Spleen (tissue), 11 donors: Measurements from ENCODE around the gene CYP26A1. TPM values are rescaled to one million over a fixed set of nuclear protein-coding genes. Genes with fewer than 3 reads are reported as not detected.

Experiments used
- DNase-seq: peaks from one replicate; pipeline ENCODE4 v3.0.0-alpha.2; 2020
- H3K27ac ChIP-seq, 8 donors: fragments of 200-600 bp; sonication (generic) in 7 of 8; 1 replicate in 4 of 8; 2 replicates in 4 of 8; pipeline versions ENCODE4 v1.5.0 to v1.8.0; 2016 to 2021; ENCODE audit warnings: inconsistent platforms in 4 of 8, mild to moderate bottlenecking in 4 of 8, moderate library complexity in 1 of 8
- H3K27me3 ChIP-seq, 7 donors: fragments of 200-600 bp; sonication (generic) in 6 of 7; replicated peaks in 1 of 7; 1 replicate in 4 of 7; 2 replicates in 3 of 7; pipeline versions ENCODE4 v1.5.0 to v1.8.0; 2016 to 2021; ENCODE audit warnings: inconsistent platforms in 3 of 7, mild to moderate bottlenecking in 1 of 7
- H3K36me3 ChIP-seq, 6 donors: fragments of 200-600 bp; sonication (generic) in 5 of 6; 1 replicate in 4 of 6; 2 replicates in 2 of 6; pipeline versions ENCODE4 v1.5.0 to v1.8.0; 2016 to 2021; ENCODE audit warnings: inconsistent platforms in 2 of 6
- H3K4me1 ChIP-seq, 6 donors: fragments of 200-600 bp; sonication (generic) in 5 of 6; 1 replicate in 3 of 6; 2 replicates in 3 of 6; pipeline versions ENCODE4 v1.5.0 to v1.8.0; 2016 to 2021; ENCODE audit warnings: inconsistent platforms in 3 of 6
- H3K4me3 ChIP-seq, 8 donors: fragments of 200-600 bp; sonication (generic) in 7 of 8; 1 replicate in 4 of 8; 2 replicates in 4 of 8; pipeline versions ENCODE4 v1.5.0 to v1.8.0; 2016 to 2021; ENCODE audit warnings: inconsistent platforms in 4 of 8, mild to moderate bottlenecking in 4 of 8, moderate library complexity in 2 of 8
- H3K9me3 ChIP-seq, 8 donors: fragments of 200-600 bp; sonication (generic) in 7 of 8; 1 replicate in 4 of 8; 2 replicates in 4 of 8; pipeline versions ENCODE4 v1.5.0 to v1.8.0; 2016 to 2021; ENCODE audit warnings: inconsistent platforms in 4 of 8
- POLR2A ChIP-seq, 3 donors: fragments of 450-650 bp; IDR thresholded peaks; one replicate each; pipeline ENCODE4 v1.5.1; 2017; ENCODE audit warnings: antibody characterized with exemption in 3 of 3, mild to moderate bottlenecking in 1 of 3
- POLR2AphosphoS5 ChIP-seq, 3 donors: sonication (generic); formaldehyde crosslinking; IDR thresholded peaks; one replicate each; pipeline ENCODE4 v1.5.1; 2017; ENCODE audit warnings: antibody characterized with exemption in 3 of 3
- WGBS, 5 donors: extraction: QIAGEN DNeasy Blood & Tissue Kit in 3 of 5; methylation state at CpG; one replicate each; pipeline versions ENCODE4 v1.1.5 to v1.1.7; 2013 to 2018; 5-methylcytosine and 5-hydroxymethylcytosine counted together
- intact Hi-C: fragments of 100-400 bp; cut with DNase I; formaldehyde crosslinking; loops from one replicate; pipeline ENCODE4 v1.15.0; 2023; ENCODE audit warnings: low total_unique reads
- polyA plus RNA-seq, 3 donors: library from polyadenylated mRNA; stranded (reverse); fragments of 200-250 nt; gene quantifications; one replicate each; pipeline ENCODE4 v1.2.1, GENCODE V29; 2013
- total RNA-seq, 7 donors: library from RNA; depleted of rRNA in 3 of 7; stranded (reverse); fragments of >200 nt in 3 of 7; fragmentation: NEBNext Ultra II Directional in 4 of 7; extraction: Animal tissue kit (Norgen Biotek cat#: 25700) in 4 of 7; gene quantifications; one replicate each; pipeline versions ENCODE4 v1.1.0 to v1.2.1, GENCODE V29; 2016 to 2021
- TF ChIP-seq, protein P1 (sequence below), 11 experiments: fragments of 200-600 bp in 7 of 11; fragments of 450-650 bp in 4 of 11; sonication (generic) in 4 of 11; IDR thresholded peaks in 8 of 11; conservative IDR thresholded peaks in 3 of 11; 1 replicate in 7 of 11; 2 replicates in 4 of 11; pipeline versions ENCODE4 v1.4.0 to v1.8.0; 2016 to 2021; ENCODE audit warnings: antibody characterized with exemption in 11 of 11, inconsistent platforms in 4 of 11, mild to moderate bottlenecking in 1 of 11
- donor health status: healthy with polysubstance abuse.
- donor health status: DM: no; HTN: no; CAD: no; lungs with moderate emphysema.
- donor health status: DM: no; HTN: no; CAD: no.
- donor health status: Bipolar disorder and iron deficiency.
- donor health status: healthy.
- donor health status: DM: no; HTN: no; CAD: no.
- donor health status: DM: yes; HTN: yes; CAD: no.

CYP26A1 gene
- total and polyA plus RNA-seq, 10 donors, result 0.03 to 0.22 (median 0.20) TPM; not detected in 6

DNA sequence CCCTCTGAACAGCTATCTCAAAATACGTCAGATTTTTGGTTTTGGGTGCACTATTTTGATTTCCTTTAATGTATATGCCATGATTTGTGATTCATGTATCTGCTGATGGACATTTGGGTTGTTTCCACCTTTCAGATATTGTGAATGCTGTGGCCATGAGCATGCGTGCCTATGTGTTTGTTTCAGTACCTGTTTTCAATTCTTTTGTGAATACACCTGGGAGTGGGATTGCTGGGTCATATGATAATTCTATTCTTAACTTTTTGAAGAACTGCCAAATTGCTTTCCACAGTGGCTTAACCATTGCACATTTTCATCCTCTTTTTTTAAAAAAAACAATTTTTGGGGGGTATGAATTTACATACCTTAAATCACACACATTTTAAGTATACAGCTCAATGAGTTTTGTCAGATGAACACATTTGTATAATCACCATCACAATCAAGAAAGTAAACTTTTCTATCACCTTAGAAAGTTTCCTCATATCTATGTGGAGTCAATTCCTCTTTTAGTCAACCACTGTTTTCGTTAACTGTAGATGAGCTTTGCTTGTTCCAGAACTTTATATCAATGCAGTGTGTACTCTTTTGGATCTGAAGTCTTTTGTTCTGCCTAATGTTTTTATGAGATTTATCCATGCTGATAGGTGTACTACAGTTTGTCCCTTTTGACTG is 36.9 kb downstream of the CYP26A1 start:
- 67 to 76% (median 76%) methylated on average over 3 of the region's 3 CpGs for WGBS, 5 donors
- Histone ChIP-seq H3K27ac (no peak overlapping the region), H3K9me3 (no peaks in the 10 kb centered on the region), H3K4me3 (no peak overlapping the region), H3K27me3 (peaks cover 0 to 16% (median 0%) of the 10 kb centered on the region in 7 donors), H3K36me3 (no peaks in the 10 kb centered on the region), H3K4me1 (peaks cover 0 to 4% (median under 1%) of the 10 kb centered on the region in 6 donors)
- no peak for DNase-seq
- TF ChIP-seq, protein P1, sequence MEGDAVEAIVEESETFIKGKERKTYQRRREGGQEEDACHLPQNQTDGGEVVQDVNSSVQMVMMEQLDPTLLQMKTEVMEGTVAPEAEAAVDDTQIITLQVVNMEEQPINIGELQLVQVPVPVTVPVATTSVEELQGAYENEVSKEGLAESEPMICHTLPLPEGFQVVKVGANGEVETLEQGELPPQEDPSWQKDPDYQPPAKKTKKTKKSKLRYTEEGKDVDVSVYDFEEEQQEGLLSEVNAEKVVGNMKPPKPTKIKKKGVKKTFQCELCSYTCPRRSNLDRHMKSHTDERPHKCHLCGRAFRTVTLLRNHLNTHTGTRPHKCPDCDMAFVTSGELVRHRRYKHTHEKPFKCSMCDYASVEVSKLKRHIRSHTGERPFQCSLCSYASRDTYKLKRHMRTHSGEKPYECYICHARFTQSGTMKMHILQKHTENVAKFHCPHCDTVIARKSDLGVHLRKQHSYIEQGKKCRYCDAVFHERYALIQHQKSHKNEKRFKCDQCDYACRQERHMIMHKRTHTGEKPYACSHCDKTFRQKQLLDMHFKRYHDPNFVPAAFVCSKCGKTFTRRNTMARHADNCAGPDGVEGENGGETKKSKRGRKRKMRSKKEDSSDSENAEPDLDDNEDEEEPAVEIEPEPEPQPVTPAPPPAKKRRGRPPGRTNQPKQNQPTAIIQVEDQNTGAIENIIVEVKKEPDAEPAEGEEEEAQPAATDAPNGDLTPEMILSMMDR (IDR thresholded peaks at IDR 0.05 in 8 of 11, conservative IDR thresholded peaks at IDR 0.05 in 3 of 11), result no peak
- TF ChIP-seq POLR2AphosphoS5 (IDR thresholded peaks at IDR 0.05) (no peak), POLR2A (IDR thresholded peaks at IDR 0.05) (no peak)
- intact Hi-C loops, result loop anchor here (10.0 kb wide), 2 partner anchors 174 to 244 kb away; no protein-coding TSS in a partner anchor

DNA sequence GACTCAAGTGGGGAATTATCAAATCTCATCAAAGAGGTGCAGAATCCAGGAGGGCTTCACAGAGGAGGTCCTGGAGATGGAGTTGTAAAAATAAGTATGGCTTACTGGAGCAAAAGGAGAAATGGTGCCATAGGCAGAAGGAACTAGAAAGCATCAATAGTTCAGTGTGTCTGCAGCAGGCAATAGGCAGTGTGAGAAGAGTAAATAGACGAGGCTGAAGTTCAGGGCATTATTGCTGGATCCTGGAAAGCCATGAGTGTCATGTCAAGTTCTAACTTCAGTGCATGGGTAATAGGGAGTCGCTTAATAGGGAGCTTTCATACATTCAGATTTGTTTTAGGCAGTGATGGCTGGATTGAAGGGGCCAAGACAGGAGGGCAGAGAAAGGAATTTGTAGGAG is 39.3 kb downstream of the CYP26A1 start:
- TF ChIP-seq POLR2A (IDR thresholded peaks at IDR 0.05) (no peak), POLR2AphosphoS5 (IDR thresholded peaks at IDR 0.05) (no peak)
- TF ChIP-seq, protein P1 (IDR thresholded peaks at IDR 0.05 in 8 of 11, conservative IDR thresholded peaks at IDR 0.05 in 3 of 11), result no peak
- DNase-seq, result no peak
- 54 to 87% (median 75%) methylated on average over 2 of the region's 2 CpGs for WGBS, 5 donors
- Histone ChIP-seq H3K9me3 (no peaks in the 10 kb centered on the region), H3K4me3 (no peak overlapping the region), H3K27me3 (peaks cover 0 to 16% (median 0%) of the 10 kb centered on the region in 7 donors), H3K27ac (no peak overlapping the region), H3K36me3 (no peaks in the 10 kb centered on the region), H3K4me1 (peaks cover 0 to 6% (median 1%) of the 10 kb centered on the region in 6 donors)
- intact Hi-C loops, result loop anchor here (10.0 kb wide), 2 partner anchors 172 to 242 kb away; no protein-coding TSS in a partner anchor

DNA sequence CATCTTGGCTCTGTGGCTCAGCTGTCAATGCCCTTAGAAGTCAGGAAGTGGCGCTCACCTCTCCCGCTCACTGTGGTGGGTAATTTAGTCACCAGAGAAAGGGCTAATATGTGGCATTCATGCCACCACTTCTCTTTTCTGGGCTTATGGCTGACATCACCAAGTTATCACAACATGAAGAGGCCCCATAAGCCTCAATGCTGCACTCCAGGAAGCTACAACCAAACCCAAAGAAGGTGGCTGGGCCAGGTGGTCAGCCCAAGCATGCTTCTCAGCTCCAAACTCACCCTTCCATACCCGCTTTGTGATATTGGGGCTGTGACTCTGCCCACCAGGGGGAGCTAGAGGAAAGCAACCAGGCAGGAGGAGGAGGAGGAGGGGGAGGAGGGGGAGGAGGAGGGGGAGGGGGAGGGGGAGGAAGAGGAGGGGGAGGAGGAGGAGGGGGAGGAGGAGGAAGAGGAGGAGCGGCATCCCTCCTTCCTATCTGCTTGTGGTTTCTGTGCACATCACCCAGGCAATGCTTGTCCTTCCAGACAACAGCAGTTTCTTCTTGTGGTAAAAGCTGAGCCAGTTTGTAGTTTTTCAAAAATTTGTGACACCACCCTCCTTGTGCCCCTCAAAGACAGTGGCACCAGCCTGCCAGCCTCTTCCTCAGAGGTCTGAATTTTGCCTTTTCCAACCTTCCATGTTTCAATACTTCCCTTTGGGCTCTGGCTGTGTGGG is 42.1 kb downstream of the CYP26A1 start:
- Histone ChIP-seq H3K4me1 (peaks cover 0 to 6% (median 1%) of the 10 kb centered on the region in 6 donors), H3K36me3 (no peaks in the 10 kb centered on the region), H3K4me3 (no peak overlapping the region), H3K9me3 (no peaks in the 10 kb centered on the region), H3K27ac (no peak overlapping the region), H3K27me3 (peaks cover 0 to 16% (median 0%) of the 10 kb centered on the region in 7 donors)
- intact Hi-C loops, result loop anchor here (10.0 kb wide), 2 partner anchors 169 to 239 kb away; no protein-coding TSS in a partner anchor
- TF ChIP-seq, protein P1 (IDR thresholded peaks at IDR 0.05 in 8 of 11, conservative IDR thresholded peaks at IDR 0.05 in 3 of 11), result peak in 10 of 11 experiments; percentile 24 to 65 (median 48)
- no peak for TF ChIP-seq POLR2AphosphoS5 (IDR thresholded peaks at IDR 0.05)
- WGBS, 5 donors, result 13 to 30% (median 26%) methylated on average over 4 of the region's 4 CpGs
- DNase-seq, result peak; percentile 82

DNA sequence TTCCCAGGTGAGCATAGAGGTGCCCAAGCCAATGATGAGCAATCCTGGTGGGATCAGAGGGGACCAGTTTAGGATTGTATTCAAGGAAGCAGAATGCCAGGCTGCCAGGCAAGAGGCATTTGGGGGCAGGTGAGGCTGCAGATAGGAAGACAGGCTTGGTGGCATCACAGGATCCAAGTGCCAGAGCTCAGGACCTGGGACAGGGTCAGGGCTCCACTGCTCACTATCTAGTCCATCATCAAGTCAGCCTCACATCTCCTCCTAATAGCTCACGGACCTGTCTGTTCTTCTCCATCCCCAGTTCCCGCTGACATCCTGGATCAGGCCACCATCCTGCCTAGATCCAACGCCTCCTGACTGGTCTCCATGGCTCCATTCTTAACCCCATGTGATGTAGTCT is 47.6 kb downstream of the CYP26A1 start:
- Histone ChIP-seq H3K4me1 (peaks cover 0 to 23% (median 9%) of the 10 kb centered on the region in 6 donors), H3K27ac (no peak overlapping the region), H3K4me3 (no peak overlapping the region), H3K27me3 (no peaks in the 10 kb centered on the region), H3K36me3 (no peaks in the 10 kb centered on the region), H3K9me3 (peaks cover 0 to 12% (median 8%) of the 10 kb centered on the region in 8 donors)
- 57 to 83% (median 80%) methylated on average over 3 of the region's 3 CpGs for whole genome bisulfite sequencing, 5 donors
- no peak for DNase-seq
- TF ChIP-seq, protein P1 (IDR thresholded peaks at IDR 0.05 in 8 of 11, conservative IDR thresholded peaks at IDR 0.05 in 3 of 11), result no peak
- TF ChIP-seq POLR2AphosphoS5 (IDR thresholded peaks at IDR 0.05) (no peak), POLR2A (IDR thresholded peaks at IDR 0.05) (no peak)
- intact Hi-C loops, result no loop called here
